ENCODE measurements around the gene HNF1B.

Gene HNF1B

DNA sequence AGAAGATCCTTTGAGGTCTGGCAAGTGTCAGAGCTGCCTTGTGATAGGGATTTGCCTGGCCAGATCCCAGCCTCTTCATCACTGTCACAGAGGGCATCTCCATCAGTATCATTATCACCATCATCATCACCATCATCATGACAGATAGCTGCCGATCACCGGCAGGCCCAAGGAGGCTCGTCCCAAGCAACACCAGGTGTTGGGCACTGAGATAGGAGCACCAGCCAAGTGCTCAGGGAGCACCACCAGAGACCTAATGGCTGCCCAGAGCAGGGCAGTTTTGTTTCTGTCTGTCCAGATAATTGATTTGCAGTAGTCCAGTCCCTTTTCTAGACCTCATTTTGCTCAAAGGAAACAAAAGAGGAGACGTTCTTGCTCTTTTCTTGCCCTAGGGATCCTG is 25.0 kb downstream of the HNF1B start:
- Histone ChIP-seq H3K36me3 (ENCODE audit: insufficient read depth, low read length) (no peaks in the 10 kb centered on the region), H3K27me3 (ENCODE audit: insufficient read depth, low read length) (peaks cover 3% of the 10 kb centered on the region), H3K9me3 (ENCODE audit: low read length) (no peaks in the 10 kb centered on the region), H3K4me3 (ENCODE audit: low read length) (no peak overlapping the region), H3K4me1 (ENCODE audit: insufficient read depth, low read length) (no peaks in the 10 kb centered on the region), H2AFZ (ENCODE audit: low read depth, low read length) (no peak overlapping the region)

- H3K27me3 ChIP-seq (ENCODE audit: insufficient read depth, low read length) = peaks cover 3% of the 10 kb centered on the region
- no peaks in the 10 kb centered on the region for H3K9me3 ChIP-seq (ENCODE audit: low read length)
- no peak overlapping the region for H3K4me3 ChIP-seq (ENCODE audit: low read length)
- no peaks in the 10 kb centered on the region for H3K36me3 ChIP-seq (ENCODE audit: insufficient read depth, low read length)
- no peak overlapping the region for H2AFZ ChIP-seq (ENCODE audit: low read depth, low read length)
- H3K4me1 ChIP-seq (ENCODE audit: insufficient read depth, low read length) = no peaks in the 10 kb centered on the region
Measured at GRCh38 chr17:37718324-37719048, 26.4 kb downstream of the HNF1B start.

DNA sequence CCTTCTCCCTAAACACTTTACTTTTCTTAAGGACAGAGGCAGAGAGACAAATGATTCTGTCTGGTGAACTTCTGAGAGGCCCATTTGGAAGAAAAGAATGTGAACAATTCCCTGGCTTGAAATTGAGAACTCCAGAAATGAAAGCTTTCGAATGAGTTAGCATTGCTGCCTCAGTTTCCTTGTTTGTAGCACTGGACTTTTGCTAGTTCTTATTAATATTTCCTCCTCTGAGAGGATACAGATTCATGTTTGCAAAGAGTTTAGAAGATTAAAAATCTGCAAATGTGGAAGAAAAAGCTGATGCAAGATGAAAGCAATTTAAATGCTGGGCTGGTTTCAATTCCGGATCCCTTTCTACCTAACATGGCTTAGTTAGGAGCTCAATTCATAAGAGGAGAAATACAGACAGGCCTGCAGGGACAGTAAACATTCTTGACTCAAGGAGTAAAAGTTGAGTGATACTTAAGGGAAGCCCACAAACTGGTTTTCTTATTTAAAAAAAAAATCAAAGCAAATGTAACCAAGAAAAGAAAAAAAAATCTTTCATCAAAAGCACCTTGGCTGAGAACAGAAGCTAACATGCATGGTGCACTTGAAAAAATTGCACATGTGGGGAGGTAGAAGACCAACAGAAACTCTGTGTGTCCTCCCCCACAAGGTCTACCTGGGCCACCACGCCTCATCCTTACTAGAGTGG is 27.1 kb downstream of the HNF1B start:
- Histone ChIP-seq H2AFZ (ENCODE audit: low read depth, low read length) (no peak overlapping the region), H3K36me3 (ENCODE audit: insufficient read depth, low read length) (no peaks in the 10 kb centered on the region), H3K27me3 (ENCODE audit: insufficient read depth, low read length) (peaks cover 3% of the 10 kb centered on the region), H3K9me3 (ENCODE audit: low read length) (no peaks in the 10 kb centered on the region), H3K4me3 (ENCODE audit: low read length) (no peak overlapping the region), H3K4me1 (ENCODE audit: insufficient read depth, low read length) (no peaks in the 10 kb centered on the region)

DNA sequence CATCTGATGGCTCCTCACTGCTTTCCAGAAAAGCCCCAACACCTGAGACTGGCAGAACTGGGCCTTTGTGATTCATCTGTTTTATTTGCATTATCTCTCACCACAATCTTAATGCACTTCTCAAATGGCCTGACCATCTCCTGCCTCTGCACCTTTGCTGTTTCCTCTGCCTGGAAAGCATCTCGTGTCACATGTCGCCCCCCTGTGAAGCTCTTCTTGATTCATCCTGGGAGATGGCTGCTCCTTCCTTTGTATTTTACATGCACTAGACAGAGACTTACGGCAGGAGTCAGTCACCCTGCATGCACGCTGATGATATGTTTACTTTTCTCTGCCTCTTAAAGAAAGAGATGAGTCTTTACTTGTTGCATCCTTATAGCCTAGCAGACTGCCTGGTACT is 30.0 kb downstream of the HNF1B start:
- no peaks in the 10 kb centered on the region for H3K36me3 ChIP-seq (ENCODE audit: insufficient read depth, low read length)

DNA sequence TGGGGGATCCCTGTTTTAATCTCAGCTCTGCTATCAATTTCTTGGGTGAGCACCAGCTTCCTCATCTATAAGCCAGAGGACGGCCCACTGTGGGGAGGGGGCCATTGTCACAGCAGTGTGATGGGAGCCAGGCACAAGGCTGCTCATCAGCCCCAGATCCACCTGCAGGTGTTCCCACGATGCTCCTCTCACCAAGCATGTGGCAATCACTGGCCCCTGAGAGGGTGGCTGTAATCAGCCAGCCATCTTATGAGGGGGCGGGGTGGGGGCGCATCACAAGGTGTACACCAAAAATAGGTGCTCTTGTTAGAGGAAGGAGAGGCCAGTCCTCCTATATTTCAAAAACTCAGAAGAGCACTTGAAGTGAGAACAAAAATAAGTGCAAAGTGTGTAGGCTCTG is 31.2 kb downstream of the HNF1B start:
- H3K9me3 ChIP-seq (ENCODE audit: low read length) = no peaks in the 10 kb centered on the region
- H3K27me3 ChIP-seq (ENCODE audit: insufficient read depth, low read length) = peaks cover 3% of the 10 kb centered on the region
- peaks cover 6% of the 10 kb centered on the region for H3K4me1 ChIP-seq (ENCODE audit: insufficient read depth, low read length)
- no peaks in the 10 kb centered on the region for H3K36me3 ChIP-seq (ENCODE audit: insufficient read depth, low read length)
- H2AFZ ChIP-seq (ENCODE audit: low read depth, low read length) = no peak overlapping the region
- H3K4me3 ChIP-seq (ENCODE audit: low read length) = no peak overlapping the region

More for the DNA sequence above, 30.0 kb downstream of the HNF1B start:
- no peak overlapping the region for H2AFZ ChIP-seq (ENCODE audit: low read depth, low read length)
- H3K4me1 ChIP-seq (ENCODE audit: insufficient read depth, low read length) = peaks cover 6% of the 10 kb centered on the region
- no peaks in the 10 kb centered on the region for H3K9me3 ChIP-seq (ENCODE audit: low read length)
- no peak overlapping the region for H3K4me3 ChIP-seq (ENCODE audit: low read length)
- peaks cover 3% of the 10 kb centered on the region for H3K27me3 ChIP-seq (ENCODE audit: insufficient read depth, low read length)

DNA sequence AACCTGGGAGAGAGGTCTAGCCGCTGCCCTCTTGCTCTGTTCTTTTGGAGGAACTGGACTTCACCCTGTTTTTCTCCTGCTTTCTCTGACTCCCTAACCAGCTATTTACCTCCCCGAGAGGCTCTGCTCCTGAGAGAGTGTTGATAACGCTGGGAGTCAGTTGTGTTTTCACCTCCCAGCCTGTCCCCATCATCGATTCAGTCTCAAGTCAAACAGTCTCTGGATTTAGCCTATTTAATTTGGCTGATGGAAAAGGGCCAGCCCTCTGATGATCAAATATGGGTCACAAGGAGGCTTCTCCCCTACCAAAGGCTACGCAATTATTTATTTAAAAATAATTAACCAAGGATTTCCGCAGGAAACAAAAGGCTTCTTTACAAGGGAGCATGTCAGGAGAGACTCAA is 31.8 kb downstream of the HNF1B start:
- Histone ChIP-seq H3K36me3 (ENCODE audit: insufficient read depth, low read length) (no peaks in the 10 kb centered on the region), H3K4me3 (ENCODE audit: low read length) (no peak overlapping the region), H2AFZ (ENCODE audit: low read depth, low read length) (no peak overlapping the region), H3K27me3 (ENCODE audit: insufficient read depth, low read length) (peaks cover 3% of the 10 kb centered on the region), H3K9me3 (ENCODE audit: low read length) (no peaks in the 10 kb centered on the region), H3K4me1 (ENCODE audit: insufficient read depth, low read length) (peaks cover 6% of the 10 kb centered on the region)

DNA sequence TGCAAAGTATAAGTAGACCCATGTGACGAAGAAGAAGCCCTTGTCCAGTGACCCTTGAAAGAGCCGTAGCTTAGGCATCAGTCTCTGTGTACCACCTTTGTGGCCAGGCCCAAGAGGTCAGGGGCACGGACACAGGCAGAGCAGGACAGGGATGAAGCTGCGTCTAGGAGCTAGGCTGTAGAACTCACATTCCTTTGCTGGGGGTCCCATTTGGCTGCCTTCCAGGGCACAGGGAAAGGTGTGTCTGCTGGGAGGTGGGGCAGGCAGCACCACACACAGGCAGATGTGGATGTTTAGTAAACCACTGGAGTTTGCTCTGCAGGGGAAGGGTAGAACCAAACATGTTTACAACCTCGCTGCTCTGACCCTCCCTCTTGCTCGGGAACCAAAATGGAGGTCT is 33.7 kb downstream of the HNF1B start:
- Histone ChIP-seq H3K36me3 (ENCODE audit: insufficient read depth, low read length) (no peaks in the 10 kb centered on the region), H3K4me3 (ENCODE audit: low read length) (no peak overlapping the region), H3K4me1 (ENCODE audit: insufficient read depth, low read length) (peaks cover 6% of the 10 kb centered on the region), H3K27me3 (ENCODE audit: insufficient read depth, low read length) (no peaks in the 10 kb centered on the region), H3K9me3 (ENCODE audit: low read length) (no peaks in the 10 kb centered on the region), H2AFZ (ENCODE audit: low read depth, low read length) (no peak overlapping the region)

- Histone ChIP-seq H3K27me3 (ENCODE audit: insufficient read depth, low read length) (no peaks in the 10 kb centered on the region), H3K4me3 (ENCODE audit: low read length) (no peak overlapping the region), H3K4me1 (ENCODE audit: insufficient read depth, low read length) (peaks cover 6% of the 10 kb centered on the region), H3K36me3 (ENCODE audit: insufficient read depth, low read length) (no peaks in the 10 kb centered on the region), H3K9me3 (ENCODE audit: low read length) (no peaks in the 10 kb centered on the region), H2AFZ (ENCODE audit: low read depth, low read length) (no peak overlapping the region)
Measured at GRCh38 chr17:37710344-37710886, 34.4 kb downstream of the HNF1B start.

DNA sequence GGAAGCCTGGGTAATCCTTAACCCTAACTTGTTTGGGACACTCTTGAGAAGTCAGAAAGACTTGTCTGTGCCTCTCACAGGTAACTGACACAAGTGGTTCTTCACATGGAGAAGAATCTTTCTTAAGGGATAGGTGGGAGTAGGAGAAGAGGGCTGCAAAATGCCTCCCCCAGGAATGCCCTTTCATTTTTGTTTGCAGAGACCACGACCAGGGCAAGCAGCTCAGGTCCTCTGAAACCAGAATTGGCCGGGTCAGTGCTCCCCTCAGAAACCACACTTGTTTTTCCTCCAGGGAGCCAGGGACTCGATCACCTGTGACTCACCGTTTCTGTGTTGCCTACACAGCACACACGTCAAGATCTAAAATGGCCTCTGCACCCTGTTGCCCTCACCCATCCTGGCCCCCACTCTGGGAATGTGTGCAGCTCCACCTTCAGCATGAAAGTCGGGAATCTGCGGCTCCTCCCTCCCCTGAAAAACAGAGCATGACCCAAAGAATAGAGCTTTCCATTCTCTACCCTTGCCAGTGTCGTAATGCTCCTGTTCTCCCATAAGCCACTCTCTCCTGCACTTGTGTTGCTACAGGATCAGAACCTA is 36.1 kb downstream of the HNF1B start:
- H3K27me3 ChIP-seq (ENCODE audit: insufficient read depth, low read length) = no peaks in the 10 kb centered on the region
- H3K4me1 ChIP-seq (ENCODE audit: insufficient read depth, low read length) = peaks cover 6% of the 10 kb centered on the region
- no peaks in the 10 kb centered on the region for H3K9me3 ChIP-seq (ENCODE audit: low read length)
- H3K4me3 ChIP-seq (ENCODE audit: low read length) = no peak overlapping the region
- H2AFZ ChIP-seq (ENCODE audit: low read depth, low read length) = no peak overlapping the region
- no peaks in the 10 kb centered on the region for H3K36me3 ChIP-seq (ENCODE audit: insufficient read depth, low read length)

GRCh38 chr17:37708008-37708615 is 36.7 kb downstream of the HNF1B start:
- Histone ChIP-seq H2AFZ (ENCODE audit: low read depth, low read length) (no peak overlapping the region), H3K36me3 (ENCODE audit: insufficient read depth, low read length) (no peaks in the 10 kb centered on the region), H3K4me1 (ENCODE audit: insufficient read depth, low read length) (peaks cover 6% of the 10 kb centered on the region), H3K27me3 (ENCODE audit: insufficient read depth, low read length) (no peaks in the 10 kb centered on the region), H3K9me3 (ENCODE audit: low read length) (no peaks in the 10 kb centered on the region), H3K4me3 (ENCODE audit: low read length) (no peak overlapping the region)

GRCh38 chr17:37706446-37706845 is 38.4 kb downstream of the HNF1B start:
- H2AFZ ChIP-seq (ENCODE audit: low read depth, low read length) = no peak overlapping the region
- no peaks in the 10 kb centered on the region for H3K9me3 ChIP-seq (ENCODE audit: low read length)
- no peaks in the 10 kb centered on the region for H3K27me3 ChIP-seq (ENCODE audit: insufficient read depth, low read length)
- no peaks in the 10 kb centered on the region for H3K36me3 ChIP-seq (ENCODE audit: insufficient read depth, low read length)
- H3K4me1 ChIP-seq (ENCODE audit: insufficient read depth, low read length) = peaks cover 6% of the 10 kb centered on the region
- no peak overlapping the region for H3K4me3 ChIP-seq (ENCODE audit: low read length)

- H3K9me3 ChIP-seq (ENCODE audit: low read length) = no peaks in the 10 kb centered on the region
- no peak overlapping the region for H3K4me3 ChIP-seq (ENCODE audit: low read length)
- H3K4me1 ChIP-seq (ENCODE audit: insufficient read depth, low read length) = no peaks in the 10 kb centered on the region
- H3K36me3 ChIP-seq (ENCODE audit: insufficient read depth, low read length) = no peaks in the 10 kb centered on the region
- H3K27me3 ChIP-seq (ENCODE audit: insufficient read depth, low read length) = peaks cover 3% of the 10 kb centered on the region
- H2AFZ ChIP-seq (ENCODE audit: low read depth, low read length) = no peak overlapping the region
Measured at GRCh38 chr17:37702598-37702997, 42.3 kb downstream of the HNF1B start.

DNA sequence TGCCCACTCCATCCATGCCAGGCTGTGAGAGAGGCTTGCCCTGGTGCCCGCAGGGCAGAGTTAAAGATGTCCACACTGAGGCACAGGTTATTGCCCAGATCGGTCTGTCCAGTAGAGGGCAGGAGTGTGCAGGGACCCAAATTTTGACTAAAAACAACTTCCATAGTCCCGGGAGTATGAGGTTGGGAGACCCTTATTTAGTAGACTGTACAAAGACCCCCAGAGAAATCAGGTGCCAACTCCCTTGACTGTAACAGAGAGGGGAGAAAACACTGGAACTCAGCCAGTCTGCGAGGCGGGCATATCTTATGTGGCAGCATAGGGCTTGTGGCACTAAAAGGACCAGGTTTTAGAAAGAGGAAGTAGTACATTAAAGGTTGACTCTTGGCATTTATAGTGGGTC is 43.4 kb downstream of the HNF1B start:
- Histone ChIP-seq H3K27me3 (ENCODE audit: insufficient read depth, low read length) (peaks cover 3% of the 10 kb centered on the region), H3K9me3 (ENCODE audit: low read length) (no peaks in the 10 kb centered on the region), H3K36me3 (ENCODE audit: insufficient read depth, low read length) (no peaks in the 10 kb centered on the region), H2AFZ (ENCODE audit: low read depth, low read length) (no peak overlapping the region), H3K4me3 (ENCODE audit: low read length) (no peak overlapping the region), H3K4me1 (ENCODE audit: insufficient read depth, low read length) (no peaks in the 10 kb centered on the region)

Data from neuron (in vitro differentiated cells).